Kidney epithelial cell (primary cell): ENCODE measurements around the gene DOCK1. TPM values are rescaled to one million over a fixed set of nuclear protein-coding genes. Genes with fewer than 3 reads are reported as not detected.

ENCODE experiments used
- DNase-seq: peaks from one replicate; pipeline ENCODE4 v3.0.0-alpha.2; 2010; ENCODE audit warnings: low read depth
- H3K27me3 ChIP-seq: 2 replicates; pipeline ENCODE4 v1.6.0; 2011; ENCODE audit warnings: low read length; ENCODE audit not compliant: control insufficient read depth, insufficient read depth
- H3K36me3 ChIP-seq: 2 replicates; pipeline ENCODE4 v1.5.1; 2011; ENCODE audit warnings: low read length; ENCODE audit not compliant: control insufficient read depth, insufficient read depth
- H3K4me3 ChIP-seq: 2 replicates; pipeline ENCODE4 v1.5.1; 2011; ENCODE audit warnings: low read depth, mild to moderate bottlenecking, control low read depth, low read length
- CTCF ChIP-seq: IDR thresholded peaks from 2 replicates; pipeline ENCODE4 v1.5.1; 2011; ENCODE audit warnings: mild to moderate bottlenecking, moderate library complexity, low read length, control low read depth, inconsistent platforms; ENCODE audit not compliant: insufficient read depth, poor library complexity, severe bottlenecking
- total RNA-seq: library from RNA; depleted of rRNA; stranded (reverse); fragments of >200 nt; gene quantifications from 2 replicates; pipeline ENCODE4 v1.2.3, GENCODE V29; 2015

Gene DOCK1
- total RNA-seq, 1 donor from 2014 or later: 39.5 TPM

GRCh38 chr10:127467811-127468210, 562.6 kb downstream of the DOCK1 start:
- TF ChIP-seq CTCF: no peak
- no peak for DNase-seq
- Histone ChIP-seq H3K36me3 (no peaks in the 10 kb centered on the region), H3K4me3 (no peak overlapping the region), H3K27me3 (no peaks in the 10 kb centered on the region)

GRCh38 chr10:127468632-127469031, 563.4 kb downstream of the DOCK1 start:
- H3K36me3 ChIP-seq: no peaks in the 10 kb centered on the region
- DNase-seq: no peak
- no peak for TF ChIP-seq CTCF
- H3K27me3 ChIP-seq: no peaks in the 10 kb centered on the region
- H3K4me3 ChIP-seq: no peak overlapping the region

GRCh38 chr10:127470911-127471310, 565.7 kb downstream of the DOCK1 start:
- no peaks in the 10 kb centered on the region for H3K36me3 ChIP-seq
- DNase-seq: no peak
- H3K4me3 ChIP-seq: no peak overlapping the region
- TF ChIP-seq CTCF: no peak
- no peaks in the 10 kb centered on the region for H3K27me3 ChIP-seq

- TF ChIP-seq CTCF: no peak
- DNase-seq: no peak
- Histone ChIP-seq H3K4me3 (no peak overlapping the region), H3K27me3 (no peaks in the 10 kb centered on the region), H3K36me3 (no peaks in the 10 kb centered on the region)
These were observed 567.7 kb downstream of the DOCK1 start for GRCh38 chr10:127472976-127473375.

GRCh38 chr10:127474501-127474900, 569.3 kb downstream of the DOCK1 start:
- no peak overlapping the region for H3K4me3 ChIP-seq
- no peaks in the 10 kb centered on the region for H3K27me3 ChIP-seq
- DNase-seq: no peak
- TF ChIP-seq CTCF: no peak
- no peaks in the 10 kb centered on the region for H3K36me3 ChIP-seq

GRCh38 chr10:127485153-127485857, 580.1 kb downstream of the DOCK1 start:
- TF ChIP-seq CTCF: no peak
- Histone ChIP-seq H3K36me3 (no peaks in the 10 kb centered on the region), H3K27me3 (no peaks in the 10 kb centered on the region), H3K4me3 (no peak overlapping the region)
- peak; percentile 21 for DNase-seq
